GM13976 (cell line): ENCODE data around the gene FAM187B.

ENCODE experiments used
- DNase-seq: peaks from one replicate; pipeline ENCODE4 v3.0.0; 2012; ENCODE audit warnings: low spot score
- in situ Hi-C: fragments of 300-500 bp; cut with MboI; formaldehyde crosslinking; loops from one replicate; pipeline ENCODE4 v1.12.0; 2022; ENCODE audit warnings: low sequenced_read_pairs, mixed read lengths, inconsistent platforms; ENCODE audit not compliant: unreplicated experiment
- TF ChIP-seq, protein P1 (sequence below): IDR thresholded peaks from 2 replicates; pipeline ENCODE4 v1.5.1; 2012; ENCODE audit warnings: borderline replicate concordance, mild to moderate bottlenecking; ENCODE audit not compliant: insufficient read depth; ENCODE audit errors: extremely low read depth, missing control alignments, control extremely low read depth

FAM187B gene

DNA sequence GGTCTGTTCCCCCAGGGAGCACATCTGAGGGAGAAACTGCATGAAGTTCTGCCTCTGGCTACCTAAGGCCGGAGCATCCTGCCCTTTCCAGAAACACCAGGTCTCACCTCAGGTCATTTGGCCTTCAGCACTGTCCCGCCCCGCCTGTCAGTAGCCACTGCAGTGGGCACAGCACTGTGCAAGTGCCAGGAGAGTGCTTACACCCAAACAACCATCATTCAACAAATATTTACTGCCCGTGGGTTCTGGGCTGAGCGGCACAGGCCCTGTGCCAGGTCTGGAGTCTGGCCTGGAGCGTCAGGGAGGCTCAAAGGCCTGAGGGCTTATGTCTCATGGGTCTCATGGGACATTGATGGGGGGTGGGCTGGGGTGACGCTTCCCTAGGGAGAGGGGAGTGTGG is 43.0 kb upstream of the FAM187B start:
- in situ Hi-C loops: no loop called here
- TF ChIP-seq, protein P1, sequence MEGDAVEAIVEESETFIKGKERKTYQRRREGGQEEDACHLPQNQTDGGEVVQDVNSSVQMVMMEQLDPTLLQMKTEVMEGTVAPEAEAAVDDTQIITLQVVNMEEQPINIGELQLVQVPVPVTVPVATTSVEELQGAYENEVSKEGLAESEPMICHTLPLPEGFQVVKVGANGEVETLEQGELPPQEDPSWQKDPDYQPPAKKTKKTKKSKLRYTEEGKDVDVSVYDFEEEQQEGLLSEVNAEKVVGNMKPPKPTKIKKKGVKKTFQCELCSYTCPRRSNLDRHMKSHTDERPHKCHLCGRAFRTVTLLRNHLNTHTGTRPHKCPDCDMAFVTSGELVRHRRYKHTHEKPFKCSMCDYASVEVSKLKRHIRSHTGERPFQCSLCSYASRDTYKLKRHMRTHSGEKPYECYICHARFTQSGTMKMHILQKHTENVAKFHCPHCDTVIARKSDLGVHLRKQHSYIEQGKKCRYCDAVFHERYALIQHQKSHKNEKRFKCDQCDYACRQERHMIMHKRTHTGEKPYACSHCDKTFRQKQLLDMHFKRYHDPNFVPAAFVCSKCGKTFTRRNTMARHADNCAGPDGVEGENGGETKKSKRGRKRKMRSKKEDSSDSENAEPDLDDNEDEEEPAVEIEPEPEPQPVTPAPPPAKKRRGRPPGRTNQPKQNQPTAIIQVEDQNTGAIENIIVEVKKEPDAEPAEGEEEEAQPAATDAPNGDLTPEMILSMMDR: no peak

GRCh38 chr19:35270381-35270811 is 41.9 kb upstream of the FAM187B start:
- no peak for DNase-seq
- in situ Hi-C loops: no loop called here
- TF ChIP-seq, protein P1: no peak

More for the DNA sequence above, 43.0 kb upstream of the FAM187B start:
- no peak for DNase-seq

GRCh38 chr19:35269438-35270117 is 41.0 kb upstream of the FAM187B start:
- peak; percentile 90 for DNase-seq
- TF ChIP-seq, protein P1: peak; percentile 84
- in situ Hi-C loops: no loop called here

DNA sequence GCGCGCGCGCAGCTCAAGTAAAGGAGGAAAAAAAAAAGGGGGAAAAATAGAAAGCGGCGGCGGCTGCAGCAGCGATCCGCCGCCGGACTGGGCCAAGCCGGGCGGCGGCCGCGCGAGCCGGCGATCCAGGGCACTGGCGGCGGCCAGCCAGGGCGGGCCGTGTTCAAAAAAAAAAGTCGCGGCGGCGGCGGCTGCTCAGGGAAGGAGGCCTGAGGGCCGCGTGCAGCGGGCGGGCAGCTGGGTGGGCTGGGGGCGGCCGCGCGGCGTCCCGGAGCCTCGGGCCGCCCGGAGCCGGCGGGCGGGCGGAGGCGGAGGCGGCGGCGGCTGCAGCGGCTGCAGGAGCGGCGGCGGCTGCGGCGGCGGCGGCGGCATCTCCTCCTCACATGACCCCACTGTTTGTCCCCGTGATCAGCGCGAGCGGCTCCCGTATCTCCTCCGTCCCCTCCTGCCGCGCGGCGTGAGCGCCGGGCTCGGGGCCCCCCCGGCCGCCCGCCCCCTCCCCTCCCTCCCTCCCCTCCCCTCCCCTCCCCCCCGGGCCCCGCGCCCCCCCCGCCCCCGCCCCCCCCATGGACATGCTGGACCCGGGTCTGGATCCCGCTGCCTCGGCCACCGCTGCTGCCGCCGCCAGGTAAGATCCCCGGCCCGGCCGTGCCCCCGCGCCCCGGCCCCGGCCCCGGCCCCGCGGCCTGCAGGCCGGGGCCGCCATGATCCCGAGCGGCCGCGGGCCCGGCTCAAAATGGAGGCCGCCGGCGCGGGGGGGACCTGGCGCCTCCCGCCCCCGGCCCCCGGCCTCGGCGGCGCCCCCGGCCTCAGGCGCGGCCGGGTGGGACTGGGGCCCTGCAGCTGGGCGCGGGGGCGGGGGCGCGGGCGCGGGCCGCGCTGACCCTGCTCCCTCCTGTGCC is 40.2 kb upstream of the FAM187B start, which contains the start of gene USF2:
TSS of gene USF2 (plus strand) at position 427 of the 902 bp plus-strand sequence. CDS start at position 567, 140 bp downstream.
- in situ Hi-C loops: no loop called here
- DNase-seq: peak; percentile 86

GRCh38 chr19:35267818-35268535 is 39.4 kb upstream of the FAM187B start:
- DNase-seq: peak; percentile 96
- in situ Hi-C loops: no loop called here
- TF ChIP-seq, protein P1: no peak

More for the DNA sequence above, 40.2 kb upstream of the FAM187B start, which contains the start of gene USF2:
- TF ChIP-seq, protein P1: no peak

DNA sequence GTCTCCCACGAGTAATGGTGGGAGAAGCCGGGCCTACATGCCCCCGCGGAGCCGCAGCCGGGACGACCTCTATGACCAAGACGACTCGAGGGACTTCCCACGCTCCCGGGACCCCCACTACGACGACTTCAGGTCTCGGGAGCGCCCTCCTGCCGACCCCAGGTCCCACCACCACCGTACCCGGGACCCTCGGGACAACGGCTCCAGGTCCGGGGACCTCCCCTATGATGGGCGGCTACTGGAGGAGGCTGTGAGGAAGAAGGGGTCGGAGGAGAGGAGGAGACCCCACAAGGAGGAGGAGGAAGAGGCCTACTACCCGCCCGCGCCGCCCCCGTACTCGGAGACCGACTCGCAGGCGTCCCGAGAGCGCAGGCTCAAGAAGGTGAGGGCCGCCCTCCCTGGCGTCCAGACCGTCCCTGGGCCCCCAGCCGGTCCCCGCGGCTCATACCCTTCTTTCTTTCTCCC is 38.8 kb upstream of the FAM187B start:
- in situ Hi-C loops: no loop called here
- TF ChIP-seq, protein P1: no peak
- DNase-seq: no peak
